Skeletal muscle tissue (tissue), 4 donors: ENCODE data around the gene TNS1. TPM values are rescaled to one million over a fixed set of nuclear protein-coding genes. Genes with fewer than 3 reads are reported as not detected.

ENCODE experiments used
- H3K27ac ChIP-seq: one replicate; pipeline ENCODE4 v1.7.0; 2013; ENCODE audit warnings: mild to moderate bottlenecking, low read depth, low read length, inconsistent platforms
- H3K27me3 ChIP-seq, 3 donors: one replicate each; pipeline ENCODE4 v1.7.0; 2013; ENCODE audit warnings: low read length in 3 of 3; ENCODE audit not compliant: control insufficient read depth in 3 of 3, insufficient read depth in 3 of 3
- H3K36me3 ChIP-seq, 3 donors: one replicate each; pipeline ENCODE4 v1.7.0; 2013; ENCODE audit warnings: low read length in 3 of 3; ENCODE audit not compliant: control insufficient read depth in 3 of 3, insufficient read depth in 3 of 3
- H3K4me1 ChIP-seq, 3 donors: one replicate each; pipeline ENCODE4 v1.7.0; 2013; ENCODE audit warnings: low read length in 3 of 3, mild to moderate bottlenecking in 3 of 3; ENCODE audit not compliant: control insufficient read depth in 3 of 3, insufficient read depth in 3 of 3
- H3K4me3 ChIP-seq, 3 donors: one replicate each; pipeline ENCODE4 v1.7.0; 2013; ENCODE audit warnings: low read length in 3 of 3
- H3K9ac ChIP-seq, 3 donors: one replicate each; pipeline ENCODE4 v1.7.0; 2013; ENCODE audit warnings: low read length in 3 of 3, mild to moderate bottlenecking in 3 of 3, moderate library complexity in 2 of 3, low read depth in 1 of 3
- H3K9me3 ChIP-seq, 3 donors: one replicate each; pipeline ENCODE4 v1.7.0; 2013; ENCODE audit warnings: low read length in 3 of 3; ENCODE audit not compliant: control insufficient read depth in 3 of 3
- total RNA-seq: library from RNA; depleted of rRNA; stranded (reverse); fragments of >200 nt; gene quantifications from one replicate; pipeline ENCODE4 v1.2.3, GENCODE V29; 2014
- donor health status: Osteomylitis.

TNS1 gene
- total RNA-seq, 1 donor from 2014 or later: 73.1 TPM

- Histone ChIP-seq H3K9me3 (no peaks in the 10 kb centered on the region), H3K27ac (peak overlapping the region; percentile 54), H3K36me3 (peaks cover 0 to 3% (median 0%) of the 10 kb centered on the region in 3 donors), H3K4me3 (peak overlapping the region in 2 of 3 donors; percentile 48 to 49), H3K27me3 (no peaks in the 10 kb centered on the region), H3K9ac (peak overlapping the region; percentile 23 to 61 (median 57)), H3K4me1 (peaks cover 22 to 35% (median 35%) of the 10 kb centered on the region in 3 donors)
Observed at GRCh38 chr2:218002143-218002844, 501 bp downstream of the TNS1 start.

GRCh38 chr2:218001629-218002028 is 1.2 kb downstream of the TNS1 start:
- H3K36me3 ChIP-seq: peaks cover 0 to 3% (median 0%) of the 10 kb centered on the region in 3 donors
- peak overlapping the region in 2 of 3 donors; percentile 48 to 49 for H3K4me3 ChIP-seq
- peak overlapping the region; percentile 25 for H3K27ac ChIP-seq
- peaks cover 23 to 42% (median 32%) of the 10 kb centered on the region in 3 donors for H3K4me1 ChIP-seq
- H3K27me3 ChIP-seq: no peaks in the 10 kb centered on the region
- H3K9me3 ChIP-seq: no peaks in the 10 kb centered on the region
- H3K9ac ChIP-seq: peak overlapping the region; percentile 23 to 61 (median 57)

GRCh38 chr2:218000136-218000535 is 2.7 kb downstream of the TNS1 start:
- Histone ChIP-seq H3K27ac (no peak overlapping the region), H3K4me3 (no peak overlapping the region), H3K9me3 (no peaks in the 10 kb centered on the region), H3K4me1 (peaks cover 26 to 56% (median 40%) of the 10 kb centered on the region in 3 donors), H3K9ac (no peak overlapping the region), H3K36me3 (no peaks in the 10 kb centered on the region), H3K27me3 (no peaks in the 10 kb centered on the region)

GRCh38 chr2:217999595-217999959 is 3.2 kb downstream of the TNS1 start:
- H3K27ac ChIP-seq: no peak overlapping the region
- no peaks in the 10 kb centered on the region for H3K36me3 ChIP-seq
- no peaks in the 10 kb centered on the region for H3K9me3 ChIP-seq
- no peak overlapping the region for H3K4me3 ChIP-seq
- H3K4me1 ChIP-seq: peaks cover 23 to 57% (median 38%) of the 10 kb centered on the region in 3 donors
- H3K27me3 ChIP-seq: no peaks in the 10 kb centered on the region
- no peak overlapping the region for H3K9ac ChIP-seq

GRCh38 chr2:217998926-217999594 is 3.7 kb downstream of the TNS1 start:
- H3K4me3 ChIP-seq: no peak overlapping the region
- H3K9ac ChIP-seq: no peak overlapping the region
- peaks cover 21 to 57% (median 33%) of the 10 kb centered on the region in 3 donors for H3K4me1 ChIP-seq
- no peaks in the 10 kb centered on the region for H3K36me3 ChIP-seq
- no peaks in the 10 kb centered on the region for H3K27me3 ChIP-seq
- H3K9me3 ChIP-seq: no peaks in the 10 kb centered on the region
- no peak overlapping the region for H3K27ac ChIP-seq

GRCh38 chr2:217997510-217997909 is 5.3 kb downstream of the TNS1 start:
- H3K9me3 ChIP-seq: no peaks in the 10 kb centered on the region
- H3K4me1 ChIP-seq: peaks cover 25 to 60% (median 27%) of the 10 kb centered on the region in 3 donors
- no peak overlapping the region for H3K9ac ChIP-seq
- H3K27ac ChIP-seq: no peak overlapping the region
- no peaks in the 10 kb centered on the region for H3K36me3 ChIP-seq
- H3K27me3 ChIP-seq: no peaks in the 10 kb centered on the region
- H3K4me3 ChIP-seq: no peak overlapping the region

- H3K27me3 ChIP-seq: no peaks in the 10 kb centered on the region
- peak overlapping the region; percentile 60 for H3K27ac ChIP-seq
- peak overlapping the region in 2 of 3 donors; percentile 8 to 16 for H3K9ac ChIP-seq
- no peaks in the 10 kb centered on the region for H3K9me3 ChIP-seq
- H3K4me3 ChIP-seq: no peak overlapping the region
- H3K4me1 ChIP-seq: peaks cover 25 to 60% (median 28%) of the 10 kb centered on the region in 3 donors
- H3K36me3 ChIP-seq: peaks cover 0 to 2% (median 0%) of the 10 kb centered on the region in 3 donors
Observed at GRCh38 chr2:217996361-217996760, 6.4 kb downstream of the TNS1 start.

- H3K27me3 ChIP-seq: no peaks in the 10 kb centered on the region
- H3K9me3 ChIP-seq: no peaks in the 10 kb centered on the region
- H3K4me1 ChIP-seq: peaks cover 23 to 60% (median 28%) of the 10 kb centered on the region in 3 donors
- peak overlapping the region; percentile 60 for H3K27ac ChIP-seq
- H3K36me3 ChIP-seq: peaks cover 0 to 3% (median 0%) of the 10 kb centered on the region in 3 donors
- no peak overlapping the region for H3K9ac ChIP-seq
- H3K4me3 ChIP-seq: peak overlapping the region in 1 of 3 donors; percentile 14
Observed at GRCh38 chr2:217995731-217996231, 7.0 kb downstream of the TNS1 start.

GRCh38 chr2:217994776-217995274 is 8.0 kb downstream of the TNS1 start:
- peak overlapping the region in 1 of 3 donors; percentile 1 for H3K9ac ChIP-seq
- no peak overlapping the region for H3K4me3 ChIP-seq
- H3K9me3 ChIP-seq: no peaks in the 10 kb centered on the region
- H3K27me3 ChIP-seq: no peaks in the 10 kb centered on the region
- H3K4me1 ChIP-seq: peaks cover 25 to 53% (median 26%) of the 10 kb centered on the region in 3 donors
- peaks cover 3 to 8% (median 4%) of the 10 kb centered on the region in 3 donors for H3K36me3 ChIP-seq
- peak overlapping the region; percentile 54 for H3K27ac ChIP-seq
